Right lobe of liver (tissue), 4 donors: ENCODE data around the gene ARID4A.

Experiments used
- POLR2A ChIP-seq: fragments of 450-650 bp; IDR thresholded peaks from one replicate; pipeline ENCODE4 v1.6.1; 2017; ENCODE audit warnings: antibody characterized with exemption, mild to moderate bottlenecking
- TF ChIP-seq, protein P1 (sequence below), 4 donors: fragments of 200-600 bp in 3 of 4; fragments of 450-650 bp in 1 of 4; IDR thresholded peaks; one replicate each; pipeline versions ENCODE4 v1.5.1 to v1.8.0; 2016 to 2022; ENCODE audit warnings: antibody characterized with exemption in 4 of 4, mild to moderate bottlenecking in 2 of 4
- donor health status: DM: no; HTN: no; CAD: no.
- donor health status: DM: no; HTN: no; CAD: no.
- donor health status: DM: no; HTN: yes; CAD: no.

- TF ChIP-seq, protein P1, sequence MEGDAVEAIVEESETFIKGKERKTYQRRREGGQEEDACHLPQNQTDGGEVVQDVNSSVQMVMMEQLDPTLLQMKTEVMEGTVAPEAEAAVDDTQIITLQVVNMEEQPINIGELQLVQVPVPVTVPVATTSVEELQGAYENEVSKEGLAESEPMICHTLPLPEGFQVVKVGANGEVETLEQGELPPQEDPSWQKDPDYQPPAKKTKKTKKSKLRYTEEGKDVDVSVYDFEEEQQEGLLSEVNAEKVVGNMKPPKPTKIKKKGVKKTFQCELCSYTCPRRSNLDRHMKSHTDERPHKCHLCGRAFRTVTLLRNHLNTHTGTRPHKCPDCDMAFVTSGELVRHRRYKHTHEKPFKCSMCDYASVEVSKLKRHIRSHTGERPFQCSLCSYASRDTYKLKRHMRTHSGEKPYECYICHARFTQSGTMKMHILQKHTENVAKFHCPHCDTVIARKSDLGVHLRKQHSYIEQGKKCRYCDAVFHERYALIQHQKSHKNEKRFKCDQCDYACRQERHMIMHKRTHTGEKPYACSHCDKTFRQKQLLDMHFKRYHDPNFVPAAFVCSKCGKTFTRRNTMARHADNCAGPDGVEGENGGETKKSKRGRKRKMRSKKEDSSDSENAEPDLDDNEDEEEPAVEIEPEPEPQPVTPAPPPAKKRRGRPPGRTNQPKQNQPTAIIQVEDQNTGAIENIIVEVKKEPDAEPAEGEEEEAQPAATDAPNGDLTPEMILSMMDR (IDR thresholded peaks at IDR 0.05), result no peak
- TF ChIP-seq POLR2A, result no peak
These were observed 42.9 kb downstream of the ARID4A start for GRCh38 chr14:58341152-58341748.
